SW 1271 (cell line): Measurements from ENCODE around the gene RNU5D-1.
"Not testable (repeated sequence)": the region's sequence is repeated elsewhere in the genome, so short reads cannot be mapped to it uniquely, and the experiment has no call there.

ENCODE experiments used
- DNase-seq, 2 experiments: peaks; one replicate each; lab custom pipeline; 2025; lab: John Stamatoyannopoulos, UW

RNU5D-1 gene

GRCh38 chr1:44699375-44699774 is 31.6 kb downstream of the RNU5D-1 start:
- DNase-seq: not testable (repeated sequence)

DNA sequence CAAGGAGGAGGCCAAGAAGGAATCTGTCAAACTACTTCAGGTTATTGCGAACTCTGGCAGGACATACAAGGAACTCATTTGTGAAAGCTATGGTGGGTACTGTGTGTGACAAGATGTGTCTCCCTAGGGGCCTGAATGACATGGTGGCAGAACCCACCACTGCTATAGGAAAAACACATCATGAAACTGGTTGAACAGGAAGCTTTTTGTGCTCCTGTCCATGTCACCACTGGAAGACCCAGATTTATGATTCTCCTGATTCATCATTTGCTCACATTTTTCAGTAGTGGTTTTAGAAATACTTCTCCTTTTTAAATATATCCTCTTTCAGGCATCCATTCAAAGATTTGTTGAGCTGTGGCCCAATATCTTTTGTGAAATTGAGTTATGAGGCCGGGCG is 32.8 kb downstream of the RNU5D-1 start:
- DNase-seq: no peak

DNA sequence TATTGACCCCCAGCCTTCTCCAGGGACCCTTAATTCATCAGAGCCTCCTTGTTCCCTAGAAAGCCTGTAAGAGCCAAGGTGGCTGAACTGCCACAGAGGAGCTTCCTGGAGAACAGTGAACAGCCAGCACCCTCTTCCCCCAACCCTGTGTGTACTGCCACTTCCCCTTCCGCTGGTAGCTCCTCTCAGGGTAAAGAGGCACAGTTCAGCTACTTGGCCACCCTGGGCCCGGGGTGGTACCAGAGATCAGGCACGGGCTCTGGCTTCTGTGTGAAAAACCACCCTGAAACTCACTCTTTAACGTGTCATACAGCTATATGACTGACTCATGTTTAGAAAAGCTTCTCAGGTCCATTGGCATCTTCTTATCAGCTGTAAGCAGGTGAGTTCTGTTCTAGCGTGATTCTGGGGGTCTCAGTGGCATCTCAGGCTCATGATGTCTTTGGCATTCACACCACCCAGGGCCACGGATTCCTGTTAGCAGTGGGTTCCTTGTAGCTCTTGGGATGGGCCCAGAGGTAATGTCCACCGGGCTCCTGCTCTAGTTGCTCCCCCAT is 34.1 kb downstream of the RNU5D-1 start:
- DNase-seq: no peak

GRCh38 chr1:44696101-44696500 is 34.9 kb downstream of the RNU5D-1 start:
- DNase-seq: no peak

DNA sequence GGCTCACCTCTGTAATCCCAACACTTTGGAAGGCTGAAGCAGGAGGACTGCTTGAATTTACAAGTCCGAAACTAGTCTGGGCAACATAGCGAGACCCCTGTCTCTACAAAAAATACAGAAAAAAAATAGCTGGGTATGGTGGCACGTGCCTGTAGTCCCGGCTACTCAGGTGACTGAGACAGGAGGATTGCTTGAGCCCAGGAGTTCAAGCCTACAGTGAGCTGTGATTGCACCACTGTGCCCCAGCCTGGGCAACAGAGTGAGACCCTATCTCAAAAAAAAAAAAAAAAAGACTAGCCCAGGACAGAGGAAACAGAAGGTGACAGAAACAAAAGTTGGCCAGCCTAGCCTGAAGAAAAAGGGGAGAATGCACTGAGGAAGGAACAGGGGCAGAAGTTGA is 35.3 kb downstream of the RNU5D-1 start:
- no peak for DNase-seq

DNA sequence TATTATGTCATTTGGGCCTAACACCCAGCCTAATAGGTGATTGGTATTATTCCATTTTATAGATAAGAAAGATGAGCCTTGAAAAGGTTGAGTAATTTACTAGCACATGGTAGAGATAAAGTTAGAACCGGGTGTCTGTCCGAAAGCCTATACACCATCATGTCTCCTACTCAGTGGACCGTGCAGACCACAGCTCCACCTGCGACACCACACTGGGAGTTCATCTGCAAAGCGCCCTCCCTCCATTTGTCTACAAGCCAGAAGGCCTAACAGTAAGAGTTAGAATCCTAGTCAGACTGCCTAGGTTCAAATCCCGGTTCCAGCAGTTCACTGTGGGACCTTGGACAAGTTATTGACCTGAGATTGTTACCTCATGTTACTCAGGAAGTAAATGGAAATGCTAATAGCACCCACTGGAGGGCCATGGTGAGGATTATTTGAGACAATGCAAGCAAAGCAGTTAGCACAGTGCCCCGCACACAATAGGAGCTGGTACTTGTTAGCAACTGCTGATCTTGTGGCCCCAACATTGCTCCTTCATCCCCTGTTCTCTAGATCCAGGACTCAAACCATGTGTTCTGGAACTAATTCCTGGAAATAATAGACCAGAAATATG is 36.0 kb downstream of the RNU5D-1 start:
- DNase-seq: no peak

DNA sequence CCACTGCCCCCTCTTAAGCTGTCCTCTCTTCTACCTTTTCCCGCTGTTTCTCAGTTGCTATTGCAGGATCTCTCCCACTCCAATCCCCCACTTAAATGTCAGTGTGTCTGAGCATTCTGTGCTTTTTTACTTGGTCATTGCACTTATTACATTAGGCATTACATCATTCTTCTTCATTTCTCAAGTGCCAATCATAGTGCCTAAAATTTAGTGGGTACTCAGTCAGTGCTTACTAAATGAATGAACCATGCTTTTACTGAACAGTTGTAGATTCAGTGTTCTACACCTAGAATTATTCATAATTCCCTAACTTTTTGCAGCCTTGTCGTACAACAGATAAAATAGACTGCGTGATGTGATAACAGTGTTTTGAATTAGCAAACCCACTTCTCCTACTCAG is 37.1 kb downstream of the RNU5D-1 start:
- DNase-seq: no peak

GRCh38 chr1:44693159-44693558 is 37.8 kb downstream of the RNU5D-1 start:
- no peak for DNase-seq

GRCh38 chr1:44689447-44689765 is 41.6 kb downstream of the RNU5D-1 start:
- no peak for DNase-seq

DNA sequence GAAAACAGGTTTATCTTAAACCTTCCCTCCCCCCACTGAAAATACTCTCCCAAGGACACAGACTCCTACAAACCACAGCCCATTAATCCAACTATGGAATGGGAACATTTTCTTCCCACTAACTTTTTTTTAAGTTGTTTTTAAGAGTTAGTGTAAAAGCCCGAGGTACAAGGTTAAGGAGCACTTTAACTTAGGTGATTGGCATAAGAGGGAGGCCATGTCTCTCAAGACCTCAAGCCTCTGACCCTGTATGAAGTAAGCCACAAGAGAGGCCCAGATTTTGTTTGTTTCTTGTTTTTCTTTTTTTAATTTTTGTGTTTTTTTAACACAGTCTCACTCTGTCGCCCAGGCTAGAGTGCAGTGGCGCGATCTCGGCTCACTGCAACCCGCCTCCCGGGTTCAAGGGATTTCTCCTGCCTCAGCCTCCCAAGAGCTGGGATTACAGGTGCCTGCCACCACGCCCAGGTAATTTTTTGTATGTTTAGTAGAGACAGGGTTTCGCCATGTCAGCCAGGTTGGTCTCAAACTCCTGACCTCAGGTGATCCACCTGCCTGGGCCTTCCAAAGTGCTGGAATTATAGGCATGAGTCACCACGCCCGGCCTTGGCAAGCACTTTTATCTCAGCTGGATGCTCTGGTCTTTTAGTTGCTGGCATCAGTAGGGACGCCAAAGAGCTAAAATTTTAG is 42.1 kb downstream of the RNU5D-1 start:
- no peak for DNase-seq

- DNase-seq: no peak
These were observed 45.1 kb downstream of the RNU5D-1 start for GRCh38 chr1:44685881-44686280.

- DNase-seq: no peak
These were observed 45.8 kb downstream of the RNU5D-1 start for GRCh38 chr1:44685218-44685617.

GRCh38 chr1:44684525-44684924 is 46.4 kb downstream of the RNU5D-1 start:
- DNase-seq: no peak

GRCh38 chr1:44682883-44683265 is 48.1 kb downstream of the RNU5D-1 start:
- DNase-seq: no peak

GRCh38 chr1:44681905-44682882 is 48.8 kb downstream of the RNU5D-1 start:
- DNase-seq: no peak
